GM12878 (cell line): ENCODE data around the gene ARL6. TPM values are rescaled to one million over a fixed set of nuclear protein-coding genes. Genes with fewer than 3 reads are reported as not detected.

ENCODE experiments used
- BHLHE40 ChIP-seq, 2 experiments: fragments of 450-650 bp in 1 of 2; IDR thresholded peaks; 2 replicates each; pipeline ENCODE4 v1.6.1; 2011 to 2017; ENCODE audit warnings: low read depth in 2 of 2, borderline replicate concordance in 1 of 2, improper control_type of control experiment in 1 of 2, low read length in 1 of 2, mild to moderate bottlenecking in 1 of 2
- BRCA1 ChIP-seq: IDR thresholded peaks from 2 replicates; pipeline ENCODE4 v1.6.1; 2011; ENCODE audit warnings: low read depth, low read length, improper control_type of control experiment
- CREB1 ChIP-seq: IDR thresholded peaks from 2 replicates; pipeline ENCODE4 v1.6.1; 2012; ENCODE audit warnings: low read depth, mild to moderate bottlenecking, inconsistent platforms
- EED ChIP-seq: sonication (generic); IDR thresholded peaks from 2 replicates; pipeline ENCODE4 v1.6.1; 2016; ENCODE audit warnings: antibody characterized with exemption, low read depth
- ETV6 ChIP-seq, 2 experiments: fragments of 450-650 bp in 1 of 2; IDR thresholded peaks in 1 of 2; conservative IDR thresholded peaks in 1 of 2; 2 replicates each; pipeline ENCODE4 v1.6.1; 2014; ENCODE audit warnings: antibody characterized with exemption in 1 of 2, borderline replicate concordance in 1 of 2, low read depth in 1 of 2, mild to moderate bottlenecking in 1 of 2, moderate library complexity in 1 of 2
- FOS ChIP-seq: IDR thresholded peaks from 3 replicates; pipeline ENCODE4 v1.6.1; 2011; ENCODE audit warnings: borderline replicate concordance; ENCODE audit not compliant: insufficient read length; ENCODE audit errors: extremely low read depth
- FOXK2 ChIP-seq: fragments of 450-650 bp; IDR thresholded peaks from 2 replicates; pipeline ENCODE4 v1.6.1; 2017; ENCODE audit warnings: mild to moderate bottlenecking, moderate library complexity
- HCFC1 ChIP-seq: fragments of 150-350 bp; IDR thresholded peaks from 2 replicates; pipeline ENCODE4 v1.6.1; 2014; ENCODE audit warnings: low read length
- MTA2 ChIP-seq: fragments of 450-650 bp; IDR thresholded peaks from 2 replicates; pipeline ENCODE4 v1.6.1; 2016; ENCODE audit warnings: low read depth, mild to moderate bottlenecking, moderate library complexity
- MYB ChIP-seq: fragments of 150-350 bp; IDR thresholded peaks from 2 replicates; pipeline ENCODE4 v1.6.1; 2014; ENCODE audit warnings: mild to moderate bottlenecking, low read depth, low read length, borderline replicate concordance
- NRF1 ChIP-seq: conservative IDR thresholded peaks from 2 replicates; pipeline ENCODE4 v1.6.1; 2011; ENCODE audit warnings: mild to moderate bottlenecking, low read depth, low read length, improper control_type of control experiment
- POLR2AphosphoS2 ChIP-seq: IDR thresholded peaks from 2 replicates; pipeline ENCODE4 v1.6.1; 2011; ENCODE audit warnings: low read depth, mild to moderate bottlenecking, low read length, improper control_type of control experiment, moderate library complexity
- RB1 ChIP-seq: fragments of 450-650 bp; formaldehyde crosslinking; IDR thresholded peaks from 2 replicates; pipeline ENCODE4 v1.6.1; 2017; ENCODE audit warnings: mild to moderate bottlenecking, borderline replicate concordance
- RELB ChIP-seq: fragments of 450-650 bp; IDR thresholded peaks from 2 replicates; pipeline ENCODE4 v1.6.1; 2017; ENCODE audit warnings: low read depth, mild to moderate bottlenecking, moderate library complexity
- RFX5 ChIP-seq: IDR thresholded peaks from 2 replicates; pipeline ENCODE4 v1.6.1; 2011; ENCODE audit warnings: low read depth, low read length, improper control_type of control experiment
- SMAD1 ChIP-seq: fragments of 450-650 bp; IDR thresholded peaks from 2 replicates; pipeline ENCODE4 v1.6.1; 2018; ENCODE audit warnings: mild to moderate bottlenecking, low read depth; ENCODE audit not compliant: partially characterized antibody
- SMARCA5 ChIP-seq: fragments of 450-650 bp; IDR thresholded peaks from 2 replicates; pipeline ENCODE4 v1.6.1; 2017; ENCODE audit warnings: mild to moderate bottlenecking
- TARDBP ChIP-seq: IDR thresholded peaks from 2 replicates; pipeline ENCODE4 v1.6.1; 2016; ENCODE audit warnings: borderline replicate concordance
- WRNIP1 ChIP-seq: IDR thresholded peaks from 2 replicates; pipeline ENCODE4 v1.6.1; 2011; ENCODE audit warnings: low read depth, low read length, improper control_type of control experiment, borderline replicate concordance
- ZBED1 ChIP-seq: IDR thresholded peaks from 2 replicates; pipeline ENCODE4 v1.6.1; 2016; ENCODE audit warnings: borderline replicate concordance
- ZNF622 ChIP-seq: fragments of 450-650 bp; IDR thresholded peaks from 2 replicates; pipeline ENCODE4 v1.6.1; 2017; ENCODE audit warnings: mild to moderate bottlenecking, inconsistent platforms
- ZSCAN29 ChIP-seq: fragments of 450-650 bp; IDR thresholded peaks from 2 replicates; pipeline ENCODE4 v1.6.1; 2017; ENCODE audit warnings: mild to moderate bottlenecking, moderate library complexity
- polyA plus RNA-seq, 11 experiments: library from polyadenylated mRNA; depleted of rRNA in 4 of 11; unstranded in 6 of 11; stranded (reverse) in 5 of 11; fragments of >200 nt; fragmentation: Nextera tagmentation in 4 of 11; fragmentation: Illumina TruSeq in 1 of 11; extraction: Ambion mirVana in 4 of 11; extraction: Trizol in 1 of 11; gene quantifications; 1 replicate in 1 of 11; 2 replicates in 10 of 11; pipeline versions ENCODE4 v1.2.1 to v1.2.3, GENCODE V29; 2011 to 2016; ENCODE audit warnings: inconsistent platforms in 2 of 11, missing spikeins in 2 of 11, low read depth in 1 of 11
- total RNA-seq, 4 experiments: library from RNA; depleted of rRNA in 3 of 4; stranded (reverse); fragments of >200 nt in 3 of 4; fragmentation: Illumina TruSeq in 1 of 4; extraction: Trizol in 1 of 4; gene quantifications; 2 replicates each; pipeline versions ENCODE4 v1.2.1 to v1.2.3, GENCODE V29; 2013 to 2021
- TF ChIP-seq, protein P1 (sequence below): IDR thresholded peaks from 2 replicates; pipeline ENCODE4 v1.6.1; 2012; ENCODE audit warnings: low read depth, low read length, improper control_type of control experiment
- TF ChIP-seq, protein P2 (sequence below): IDR thresholded peaks from 2 replicates; pipeline ENCODE4 v1.6.1; 2012; ENCODE audit warnings: low read depth, low read length, improper control_type of control experiment
- TF ChIP-seq, protein P3 (sequence below): IDR thresholded peaks from 2 replicates; pipeline ENCODE4 v1.6.1; 2012; ENCODE audit warnings: mild to moderate bottlenecking, low read depth, low read length

Gene ARL6
- total and polyA plus RNA-seq, 10 of the 15 experiments (the other 5 are each of a cell fraction or from before 2014, with no cell fraction given): 2.0 to 7.3 (median 4.3) TPM

DNA sequence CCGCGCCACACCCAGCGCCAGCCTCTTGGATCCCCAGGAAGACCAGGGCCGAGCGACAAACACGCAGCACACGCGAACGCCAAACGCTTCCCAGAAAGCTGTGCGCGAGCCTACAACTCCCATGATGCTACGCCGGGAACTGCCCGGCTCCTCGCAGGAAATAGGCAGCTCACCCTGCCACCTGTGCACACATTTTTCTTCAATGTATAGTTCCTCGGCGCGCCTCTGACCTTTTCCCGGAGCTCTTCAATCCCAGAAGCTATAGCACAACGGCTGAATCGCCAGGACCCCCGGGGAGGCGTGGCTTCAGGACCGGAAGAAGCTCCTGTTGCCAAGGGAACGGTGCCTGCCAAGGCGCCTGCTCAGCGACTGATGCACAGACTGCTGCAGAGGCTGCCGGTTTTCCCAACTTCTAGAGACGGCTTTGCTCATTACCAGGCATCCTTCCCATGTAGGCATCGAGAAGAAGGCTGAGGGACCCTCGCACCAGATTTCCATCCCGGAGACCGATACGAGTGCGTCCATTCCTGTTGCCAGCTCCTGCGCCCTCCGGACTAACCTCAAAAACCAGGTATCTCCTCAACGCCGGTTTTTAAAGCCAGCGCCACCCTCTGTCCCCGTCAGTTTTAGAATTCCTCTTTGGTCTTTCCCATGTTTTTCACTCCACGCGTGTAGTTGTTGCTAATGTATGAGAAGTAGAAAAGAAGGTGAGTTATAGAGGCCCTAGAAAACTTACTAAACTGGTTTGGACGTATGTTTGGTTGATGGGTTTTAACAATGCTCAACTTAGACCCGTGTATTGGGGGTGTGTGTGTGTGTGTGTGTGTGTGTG, at the start of gene ARL6 (continued):
- TF ChIP-seq, protein P1, sequence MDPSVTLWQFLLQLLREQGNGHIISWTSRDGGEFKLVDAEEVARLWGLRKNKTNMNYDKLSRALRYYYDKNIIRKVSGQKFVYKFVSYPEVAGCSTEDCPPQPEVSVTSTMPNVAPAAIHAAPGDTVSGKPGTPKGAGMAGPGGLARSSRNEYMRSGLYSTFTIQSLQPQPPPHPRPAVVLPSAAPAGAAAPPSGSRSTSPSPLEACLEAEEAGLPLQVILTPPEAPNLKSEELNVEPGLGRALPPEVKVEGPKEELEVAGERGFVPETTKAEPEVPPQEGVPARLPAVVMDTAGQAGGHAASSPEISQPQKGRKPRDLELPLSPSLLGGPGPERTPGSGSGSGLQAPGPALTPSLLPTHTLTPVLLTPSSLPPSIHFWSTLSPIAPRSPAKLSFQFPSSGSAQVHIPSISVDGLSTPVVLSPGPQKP: peak; percentile 66; the same call in 1 of the 2 replicates
- TF ChIP-seq CREB1 (peak; percentile 66; the same call in 1 of the 2 replicates), BRCA1 (no peak), SMAD1 (no peak), ZBED1 (no peak), RB1 (0 out of 2 replicates have a peak, but pooled peaks have one; percentile 16), TARDBP (peak; percentile 55; the same call in 1 of the 2 replicates), BHLHE40 (IDR thresholded peaks at IDR 0.05; ENCODE audit: borderline replicate concordance in 1 of 2, low read depth in 2 of 2, low read length in 1 of 2) (no peak), NRF1 (0 out of 2 replicates have a peak, but pooled peaks have one; percentile 32), ZNF622 (no peak), SMARCA5 (no peak), ETV6 (conservative IDR thresholded peaks at IDR 0.05 in 1 of 2, IDR thresholded peaks at IDR 0.05 in 1 of 2; ENCODE audit: borderline replicate concordance in 1 of 2, low read depth in 1 of 2) (no peak), FOS (no peak), HCFC1 (peak; percentile 84), RFX5 (peak; percentile 31; the same call in 1 of the 2 replicates), FOXK2 (no peak), ZSCAN29 (no peak), POLR2AphosphoS2 (no peak), WRNIP1 (no peak), EED (no peak), MTA2 (no peak), MYB (no peak), RELB (no peak)
- TF ChIP-seq, protein P2, sequence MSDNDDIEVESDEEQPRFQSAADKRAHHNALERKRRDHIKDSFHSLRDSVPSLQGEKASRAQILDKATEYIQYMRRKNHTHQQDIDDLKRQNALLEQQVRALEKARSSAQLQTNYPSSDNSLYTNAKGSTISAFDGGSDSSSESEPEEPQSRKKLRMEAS: no peak; the same call in 1 of the 2 replicates
- TF ChIP-seq, protein P3, sequence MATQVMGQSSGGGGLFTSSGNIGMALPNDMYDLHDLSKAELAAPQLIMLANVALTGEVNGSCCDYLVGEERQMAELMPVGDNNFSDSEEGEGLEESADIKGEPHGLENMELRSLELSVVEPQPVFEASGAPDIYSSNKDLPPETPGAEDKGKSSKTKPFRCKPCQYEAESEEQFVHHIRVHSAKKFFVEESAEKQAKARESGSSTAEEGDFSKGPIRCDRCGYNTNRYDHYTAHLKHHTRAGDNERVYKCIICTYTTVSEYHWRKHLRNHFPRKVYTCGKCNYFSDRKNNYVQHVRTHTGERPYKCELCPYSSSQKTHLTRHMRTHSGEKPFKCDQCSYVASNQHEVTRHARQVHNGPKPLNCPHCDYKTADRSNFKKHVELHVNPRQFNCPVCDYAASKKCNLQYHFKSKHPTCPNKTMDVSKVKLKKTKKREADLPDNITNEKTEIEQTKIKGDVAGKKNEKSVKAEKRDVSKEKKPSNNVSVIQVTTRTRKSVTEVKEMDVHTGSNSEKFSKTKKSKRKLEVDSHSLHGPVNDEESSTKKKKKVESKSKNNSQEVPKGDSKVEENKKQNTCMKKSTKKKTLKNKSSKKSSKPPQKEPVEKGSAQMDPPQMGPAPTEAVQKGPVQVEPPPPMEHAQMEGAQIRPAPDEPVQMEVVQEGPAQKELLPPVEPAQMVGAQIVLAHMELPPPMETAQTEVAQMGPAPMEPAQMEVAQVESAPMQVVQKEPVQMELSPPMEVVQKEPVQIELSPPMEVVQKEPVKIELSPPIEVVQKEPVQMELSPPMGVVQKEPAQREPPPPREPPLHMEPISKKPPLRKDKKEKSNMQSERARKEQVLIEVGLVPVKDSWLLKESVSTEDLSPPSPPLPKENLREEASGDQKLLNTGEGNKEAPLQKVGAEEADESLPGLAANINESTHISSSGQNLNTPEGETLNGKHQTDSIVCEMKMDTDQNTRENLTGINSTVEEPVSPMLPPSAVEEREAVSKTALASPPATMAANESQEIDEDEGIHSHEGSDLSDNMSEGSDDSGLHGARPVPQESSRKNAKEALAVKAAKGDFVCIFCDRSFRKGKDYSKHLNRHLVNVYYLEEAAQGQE: no peak
